ENCODE results near the gene PIK3R4.

Gene PIK3R4

GRCh38 chr3:130741946-130742610 lies 4.6 kb downstream of the PIK3R4 start:
- no peak for DNase-seq (ENCODE audit: low read depth in 2 of 2, low spot score in 1 of 2)

GRCh38 chr3:130739848-130740247 lies 6.8 kb downstream of the PIK3R4 start:
- DNase-seq (ENCODE audit: low read depth in 2 of 2, low spot score in 1 of 2) = no peak

DNA sequence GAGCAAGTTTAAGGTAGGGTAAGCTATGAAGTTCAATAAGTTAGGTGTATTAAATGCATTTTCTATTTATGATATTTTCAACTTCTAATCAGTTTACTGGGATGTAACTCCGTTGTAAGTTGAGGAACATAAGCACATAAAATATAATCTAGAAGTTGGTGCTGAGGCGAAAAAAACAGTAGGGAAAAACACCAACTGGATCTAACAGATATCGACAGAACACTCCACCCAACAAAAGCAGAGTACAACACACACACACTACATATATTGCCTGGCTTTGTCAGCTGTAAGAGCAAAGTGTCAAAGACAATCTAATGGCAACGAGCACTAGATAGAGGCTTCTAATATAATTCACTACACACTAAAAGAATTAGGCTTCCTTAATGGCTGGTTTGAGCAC lies 8.4 kb downstream of the PIK3R4 start:
- no peak for DNase-seq (ENCODE audit: low read depth in 2 of 2, low spot score in 1 of 2)

- DNase-seq (ENCODE audit: low read depth in 2 of 2, low spot score in 1 of 2) = no peak
Measured at GRCh38 chr3:130737622-130738021, 9.0 kb downstream of the PIK3R4 start.

DNA sequence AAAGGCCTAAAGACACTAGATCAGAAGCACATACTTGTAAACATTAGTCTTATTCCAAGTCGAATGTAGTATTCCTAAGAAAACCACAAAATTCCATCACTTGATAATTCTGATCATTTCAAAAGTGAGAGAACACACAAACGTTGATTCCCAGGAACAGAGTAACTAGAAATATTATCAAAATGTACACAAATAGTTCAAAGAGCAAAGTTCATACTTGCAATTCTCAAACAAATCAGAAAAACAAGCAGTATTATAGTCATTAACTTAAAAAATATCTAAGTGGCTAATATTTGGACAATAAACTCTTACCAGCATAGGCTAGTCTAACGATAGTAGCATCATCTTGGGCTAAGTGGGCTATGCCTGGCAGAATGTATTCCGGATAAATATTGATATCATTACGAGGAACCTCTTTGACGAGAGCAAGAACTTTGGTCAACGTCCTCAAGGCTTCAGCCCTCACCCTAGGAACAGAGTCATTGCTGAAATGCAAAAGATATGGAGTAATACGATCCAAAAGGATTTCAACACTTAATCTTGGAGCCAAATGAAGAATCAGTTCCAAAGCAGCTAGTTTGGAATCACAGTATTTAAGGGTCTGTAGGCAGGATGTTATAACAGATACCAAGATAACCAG lies 13.3 kb downstream of the PIK3R4 start:
- no peak for DNase-seq (ENCODE audit: low read depth in 2 of 2, low spot score in 1 of 2)

DNA sequence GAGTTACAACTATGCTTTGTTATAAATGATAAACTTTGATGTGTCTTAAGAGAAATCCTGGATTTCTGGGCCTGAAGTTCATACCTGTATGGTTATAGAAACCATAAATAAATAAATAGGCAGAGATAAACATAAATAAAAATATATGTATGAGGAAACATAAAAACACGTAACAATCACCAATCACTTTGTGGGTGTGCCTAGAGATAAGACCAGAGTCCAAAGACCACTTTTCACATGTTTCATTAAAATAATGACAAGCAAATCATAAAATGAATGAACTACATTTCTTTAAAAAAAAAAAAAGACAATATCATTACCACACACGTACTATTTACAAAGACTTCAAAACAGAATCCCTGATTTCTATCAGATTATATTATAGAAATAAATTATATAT lies 14.1 kb downstream of the PIK3R4 start:
- DNase-seq (ENCODE audit: low read depth in 2 of 2, low spot score in 1 of 2) = no peak

DNA sequence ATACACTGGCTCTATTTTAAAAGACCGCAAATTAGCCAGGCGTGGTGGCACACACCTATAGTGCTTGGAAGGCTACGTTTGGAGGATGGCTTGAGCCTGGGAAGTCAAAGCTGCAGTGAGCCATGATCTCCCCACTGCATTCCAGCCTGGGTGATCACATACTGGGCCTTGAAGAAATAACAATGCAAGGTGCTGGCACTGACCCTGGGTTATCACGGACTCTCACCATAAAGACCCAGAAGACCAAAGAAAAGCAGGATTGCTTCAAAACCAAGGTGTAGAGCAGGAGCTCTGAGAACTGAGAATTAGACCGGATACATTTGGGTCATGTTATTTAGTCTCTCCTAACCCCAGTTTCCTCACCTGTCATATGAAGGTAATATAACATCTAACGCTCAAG lies 14.8 kb downstream of the PIK3R4 start:
- DNase-seq (ENCODE audit: low read depth in 2 of 2, low spot score in 1 of 2) = no peak

- no peak for DNase-seq (ENCODE audit: low read depth in 2 of 2, low spot score in 1 of 2)
Measured at GRCh38 chr3:130729154-130729553, 17.5 kb downstream of the PIK3R4 start.

DNA sequence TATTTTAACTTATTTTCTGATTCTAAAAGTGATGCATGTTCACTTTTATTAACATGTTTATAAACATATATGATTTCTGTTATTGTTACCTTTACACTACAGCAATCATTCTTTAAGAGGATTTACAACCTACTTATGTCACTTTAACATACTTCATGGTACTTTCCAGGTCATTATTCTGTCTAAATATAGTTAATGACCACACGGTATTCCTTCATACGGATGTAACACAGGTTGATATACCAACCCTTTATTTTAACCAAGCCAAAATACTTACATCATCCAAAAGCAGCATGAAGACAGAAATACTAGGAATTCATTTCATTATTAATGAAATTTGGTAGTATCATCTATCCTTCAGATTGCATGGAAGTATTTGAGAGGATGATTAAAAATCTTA lies 18.6 kb downstream of the PIK3R4 start:
- DNase-seq (ENCODE audit: low read depth in 2 of 2, low spot score in 1 of 2) = no peak

DNA sequence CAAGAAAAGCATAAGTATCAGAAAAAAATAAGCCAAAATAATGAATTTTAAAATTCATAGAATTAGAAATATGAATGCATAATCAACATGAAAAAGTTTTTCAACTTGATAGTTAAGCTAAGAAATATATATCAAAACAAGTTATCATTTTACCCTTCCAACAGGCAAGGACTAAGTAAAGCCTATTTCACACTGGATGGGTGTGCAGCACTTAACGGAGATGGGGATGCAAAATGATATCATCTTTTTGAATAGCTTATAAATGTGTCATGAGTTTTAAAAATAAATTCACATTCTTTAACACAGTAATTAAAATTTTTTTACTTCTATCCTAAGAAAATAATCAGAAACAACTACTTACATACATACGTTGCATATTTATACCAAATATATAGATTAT lies 20.9 kb downstream of the PIK3R4 start:
- no peak for DNase-seq (ENCODE audit: low read depth in 2 of 2, low spot score in 1 of 2)

- DNase-seq (ENCODE audit: low read depth in 2 of 2, low spot score in 1 of 2) = no peak
Measured at GRCh38 chr3:130715616-130716015, 31.0 kb downstream of the PIK3R4 start.

- DNase-seq (ENCODE audit: low read depth in 2 of 2, low spot score in 1 of 2) = no peak
Measured at GRCh38 chr3:130712718-130713423, 33.8 kb downstream of the PIK3R4 start.

DNA sequence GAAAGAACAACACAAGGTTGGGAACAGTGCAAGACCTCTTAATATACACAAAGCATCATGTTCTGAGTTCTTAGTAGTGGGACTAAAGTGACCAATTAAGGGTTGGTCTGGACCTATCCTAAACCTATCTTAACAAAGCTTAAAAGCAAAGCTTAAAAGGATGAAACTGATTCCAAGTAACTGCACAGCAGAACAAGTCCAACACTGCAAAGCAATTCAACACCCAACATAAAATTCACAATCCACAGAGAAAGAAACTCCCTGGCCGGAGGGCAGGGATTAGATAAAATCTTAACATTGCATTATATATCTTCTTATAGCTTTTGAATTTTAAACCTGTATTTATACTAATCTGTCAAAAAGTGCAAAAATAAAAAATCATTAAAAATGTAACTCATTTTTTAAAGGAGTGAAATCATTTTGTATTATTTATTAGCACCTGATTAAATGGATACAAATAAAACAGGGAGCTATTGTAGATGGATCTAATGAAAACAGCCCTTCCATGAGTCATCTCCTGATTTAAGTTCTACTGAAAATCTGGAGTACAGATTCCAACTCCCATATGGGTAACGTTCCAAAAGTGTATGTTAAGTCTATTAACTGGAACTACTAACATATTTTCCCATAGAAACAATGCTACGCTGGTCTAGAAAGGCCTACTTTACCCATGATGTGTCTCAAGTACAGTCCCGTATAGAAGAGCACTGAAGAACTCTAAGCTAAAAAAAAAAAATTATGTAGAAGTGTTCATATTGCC lies 34.9 kb downstream of the PIK3R4 start:
- DNase-seq (ENCODE audit: low read depth in 2 of 2, low spot score in 1 of 2) = no peak

DNA sequence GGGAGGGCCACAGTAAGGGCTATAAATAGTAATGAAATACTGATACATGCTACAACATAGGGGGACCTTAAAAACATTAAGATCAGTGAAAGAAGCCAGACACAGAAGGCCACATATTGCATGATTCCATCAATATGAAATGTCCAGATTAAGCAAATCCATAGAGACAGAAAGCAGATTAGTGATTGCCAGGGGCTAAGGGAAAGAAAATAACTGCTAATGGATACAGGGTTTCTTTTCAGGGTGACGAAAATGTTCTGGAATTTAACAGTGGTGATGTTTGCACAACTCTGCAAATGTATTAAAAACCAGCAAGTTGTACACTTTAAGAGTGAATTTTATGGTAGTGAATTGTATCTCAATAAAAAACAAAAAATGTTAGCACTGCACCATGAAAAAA lies 37.0 kb downstream of the PIK3R4 start:
- DNase-seq (ENCODE audit: low read depth in 2 of 2, low spot score in 1 of 2) = no peak

- no peak for DNase-seq (ENCODE audit: low read depth in 2 of 2, low spot score in 1 of 2)
Measured at GRCh38 chr3:130707902-130708601, 38.6 kb downstream of the PIK3R4 start.

DNA sequence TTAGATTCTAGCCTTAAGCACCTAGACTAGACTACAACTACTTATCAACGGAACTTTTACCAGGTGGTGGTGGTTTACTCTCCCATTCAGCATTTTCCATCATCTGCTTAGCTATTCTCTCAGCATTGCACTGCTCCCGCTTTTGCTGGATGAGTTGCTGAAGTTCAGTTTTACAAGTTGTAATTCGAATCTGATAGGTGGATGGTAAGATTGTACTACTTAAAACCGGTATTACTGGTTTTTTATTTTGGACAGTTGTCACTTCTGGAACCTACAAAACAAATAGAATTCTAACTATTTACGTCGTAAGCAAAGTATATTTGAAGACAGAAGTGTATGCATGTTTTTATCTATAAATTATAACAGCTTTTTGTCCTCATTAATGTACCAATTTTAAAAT lies 41.1 kb downstream of the PIK3R4 start:
- DNase-seq (ENCODE audit: low read depth in 2 of 2, low spot score in 1 of 2) = no peak

DNA sequence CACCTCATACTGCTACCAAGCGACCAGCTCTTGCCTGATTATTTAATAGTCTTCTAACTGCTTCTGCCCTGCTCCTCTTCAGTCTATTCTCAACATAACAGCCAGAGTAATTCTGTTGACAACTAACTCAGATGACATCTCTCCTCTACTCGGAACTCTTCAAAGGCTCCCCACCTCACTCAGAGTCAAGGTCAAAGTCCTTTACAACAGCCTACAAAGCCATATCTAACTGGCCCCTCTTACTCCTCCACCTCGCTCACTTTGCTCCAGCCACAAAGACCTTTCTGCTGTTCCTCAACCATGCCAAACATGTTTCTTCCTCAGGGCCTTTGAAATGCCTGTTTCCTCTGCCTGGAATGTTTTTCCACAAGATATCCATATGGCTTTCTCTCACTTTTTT lies 43.6 kb downstream of the PIK3R4 start:
- DNase-seq (ENCODE audit: low read depth in 2 of 2, low spot score in 1 of 2) = no peak

- DNase-seq (ENCODE audit: low read depth in 2 of 2, low spot score in 1 of 2) = no peak
Measured at GRCh38 chr3:130700541-130700940, 46.1 kb downstream of the PIK3R4 start.

GRCh38 chr3:130699765-130700164 lies 46.9 kb downstream of the PIK3R4 start:
- no peak for DNase-seq (ENCODE audit: low read depth in 2 of 2, low spot score in 1 of 2)

DNA sequence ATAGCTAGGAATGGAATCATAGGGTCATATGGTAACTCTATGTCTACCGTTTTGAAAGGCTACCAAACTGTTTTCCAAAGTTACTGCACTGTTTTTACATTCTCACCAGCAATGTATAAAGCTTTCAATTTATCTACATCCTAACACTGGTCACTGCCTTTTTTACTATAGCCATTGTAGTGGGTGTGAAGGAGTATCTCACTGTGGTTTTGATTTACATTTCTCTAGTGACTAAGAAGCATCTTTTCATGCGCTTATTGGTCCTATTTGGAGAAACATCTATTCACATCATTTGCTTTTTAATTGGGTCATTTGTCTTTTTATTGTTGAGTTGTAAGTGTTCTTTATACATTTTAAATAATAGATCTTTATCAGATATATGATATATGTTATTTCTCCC lies 53.3 kb downstream of the PIK3R4 start:
- DNase-seq (ENCODE audit: low read depth in 2 of 2, low spot score in 1 of 2) = no peak

- no peak for DNase-seq (ENCODE audit: low read depth in 2 of 2, low spot score in 1 of 2)
Measured at GRCh38 chr3:130692455-130692854, 54.2 kb downstream of the PIK3R4 start.
